CD14-positive monocyte (primary cell): ENCODE measurements around the gene IRF2BP2. TPM values are rescaled to one million over a fixed set of nuclear protein-coding genes. Genes with fewer than 3 reads are reported as not detected.

Experiments used
- DNase-seq, 3 donors: peaks; one replicate each; pipeline ENCODE4 v3.0.0-alpha.2; 2011 to 2022
- H2AFZ ChIP-seq: 2 replicates; pipeline ENCODE4 v1.6.0; 2012; ENCODE audit warnings: mild to moderate bottlenecking, low read depth, low read length, inconsistent platforms; ENCODE audit not compliant: insufficient read depth, poor library complexity, severe bottlenecking
- H3K27ac ChIP-seq, 2 donors: 1 replicate in 1 of 2; 2 replicates in 1 of 2; pipeline ENCODE4 v1.5.1; 2012 to 2013; ENCODE audit warnings: low read length in 2 of 2, control low read depth in 1 of 2, inconsistent platforms in 1 of 2, low read depth in 1 of 2, mild to moderate bottlenecking in 1 of 2
- H3K27me3 ChIP-seq, 2 donors: one replicate each; pipeline versions ENCODE4 v1.6.0 to v1.6.1; 2011 to 2013; ENCODE audit warnings: low read length in 2 of 2; ENCODE audit not compliant: control insufficient read depth in 2 of 2, insufficient read depth in 2 of 2
- H3K36me3 ChIP-seq, 2 donors: replicated peaks in 1 of 2; 1 replicate in 1 of 2; 2 replicates in 1 of 2; pipeline versions ENCODE4 v1.5.1 to v1.6.1; 2012 to 2013; ENCODE audit warnings: low read length in 2 of 2, control low read depth in 1 of 2, inconsistent platforms in 1 of 2, mild to moderate bottlenecking in 1 of 2; ENCODE audit not compliant: insufficient read depth in 2 of 2, control insufficient read depth in 1 of 2
- H3K4me1 ChIP-seq, 2 donors: 1 replicate in 1 of 2; 2 replicates in 1 of 2; pipeline versions ENCODE4 v1.5.1 to v1.6.1; 2012 to 2013; ENCODE audit warnings: low read length in 2 of 2, control low read depth in 1 of 2, inconsistent platforms in 1 of 2, mild to moderate bottlenecking in 1 of 2, moderate library complexity in 1 of 2; ENCODE audit not compliant: insufficient read depth in 2 of 2, control insufficient read depth in 1 of 2
- H3K4me2 ChIP-seq: replicated peaks from 2 replicates; pipeline ENCODE3; 2012; ENCODE audit warnings: low read length, moderate library complexity, mild to moderate bottlenecking; ENCODE audit not compliant: poor library complexity, severe bottlenecking; ENCODE audit errors: extremely low read depth
- H3K4me3 ChIP-seq, 3 experiments: fragments of 200-600 bp in 1 of 3; sonication (generic) in 1 of 3; replicated peaks in 1 of 3; 1 replicate in 2 of 3; 2 replicates in 1 of 3; pipeline ENCODE4 v1.5.1; 2011 to 2013; ENCODE audit warnings: low read length in 3 of 3, mild to moderate bottlenecking in 3 of 3, control low read depth in 2 of 3, low read depth in 2 of 3, inconsistent platforms in 1 of 3, moderate library complexity in 1 of 3
- H3K79me2 ChIP-seq: 2 replicates; pipeline ENCODE4 v1.6.0; 2012; ENCODE audit warnings: mild to moderate bottlenecking, control low read depth, inconsistent platforms, low read length, moderate library complexity; ENCODE audit not compliant: insufficient read depth
- H3K9ac ChIP-seq: 2 replicates; pipeline ENCODE4 v1.6.0; 2017; ENCODE audit warnings: low read length, mild to moderate bottlenecking; ENCODE audit not compliant: insufficient read depth, poor library complexity, severe bottlenecking
- H3K9me3 ChIP-seq, 2 donors: replicated peaks in 1 of 2; 1 replicate in 1 of 2; 2 replicates in 1 of 2; pipeline versions ENCODE4 v1.5.1 to v1.6.1; 2012 to 2013; ENCODE audit warnings: low read length in 2 of 2, control low read depth in 1 of 2; ENCODE audit not compliant: control insufficient read depth in 1 of 2, insufficient read depth in 1 of 2
- H4K20me1 ChIP-seq: 2 replicates; pipeline ENCODE4 v1.6.0; 2012; ENCODE audit warnings: mild to moderate bottlenecking, low read length, control low read depth, moderate library complexity; ENCODE audit not compliant: insufficient read depth
- H3K27ac Mint-ChIP-seq, 7 donors: one replicate each; pipeline ENCODE4 v1.8.0; 2020; ENCODE audit warnings: mild to moderate bottlenecking in 7 of 7, mixed read lengths in 7 of 7, moderate library complexity in 6 of 7, inconsistent platforms in 2 of 7
- H3K27me3 Mint-ChIP-seq, 3 donors: one replicate each; pipeline ENCODE4 v1.8.0; 2021 to 2022; ENCODE audit warnings: low read depth in 3 of 3, mild to moderate bottlenecking in 3 of 3, mixed read lengths in 3 of 3, moderate library complexity in 3 of 3, inconsistent platforms in 1 of 3
- H3K36me3 Mint-ChIP-seq, 2 donors: one replicate each; pipeline ENCODE4 v1.8.0; 2020; ENCODE audit warnings: mixed read lengths in 2 of 2, inconsistent platforms in 1 of 2, mild to moderate bottlenecking in 1 of 2
- H3K4me1 Mint-ChIP-seq: one replicate; pipeline ENCODE4 v1.8.0; 2020; ENCODE audit warnings: mild to moderate bottlenecking, mixed read lengths
- H3K4me3 Mint-ChIP-seq, 2 donors: one replicate each; pipeline ENCODE4 v1.8.0; 2020; ENCODE audit warnings: mild to moderate bottlenecking in 2 of 2, mixed read lengths in 2 of 2, moderate library complexity in 1 of 2
- H3K9me3 Mint-ChIP-seq, 7 donors: one replicate each; pipeline ENCODE4 v1.8.0; 2020 to 2022; ENCODE audit warnings: mixed read lengths in 7 of 7, mild to moderate bottlenecking in 6 of 7, moderate library complexity in 6 of 7, inconsistent platforms in 2 of 7
- WGBS: methylation state at CpG from one replicate; pipeline ENCODE4 v1.1.5; 2013; ENCODE audit warnings: missing lambda C conversion rate; ENCODE audit not compliant: insufficient coverage; 5-methylcytosine and 5-hydroxymethylcytosine counted together
- intact Hi-C, 2 donors: fragments of 100-400 bp; cut with micrococcal nuclease; formaldehyde crosslinking; loops; one replicate each; pipeline versions ENCODE4 v1.15.0 to v1.15.1; 2023
- polyA plus RNA-seq, 3 donors: library from polyadenylated mRNA; depleted of rRNA in 1 of 3; unstranded in 2 of 3; stranded (reverse) in 1 of 3; fragments of 300-500 nt in 2 of 3; fragments of >200 nt in 1 of 3; fragmentation: Illumina TruSeq in 2 of 3; gene quantifications; 1 replicate in 2 of 3; 2 replicates in 1 of 3; pipeline ENCODE4 v1.2.3, GENCODE V29; 2012 to 2021
- TF ChIP-seq, protein P1 (sequence below): fragments of 200-600 bp; IDR thresholded peaks from one replicate; pipeline ENCODE4 v1.8.0; 2022; ENCODE audit warnings: antibody characterized with exemption, mild to moderate bottlenecking

The IRF2BP2 gene
- polyA plus RNA-seq, 3 donors = 22.4 to 656 (median 22.6) TPM

DNA sequence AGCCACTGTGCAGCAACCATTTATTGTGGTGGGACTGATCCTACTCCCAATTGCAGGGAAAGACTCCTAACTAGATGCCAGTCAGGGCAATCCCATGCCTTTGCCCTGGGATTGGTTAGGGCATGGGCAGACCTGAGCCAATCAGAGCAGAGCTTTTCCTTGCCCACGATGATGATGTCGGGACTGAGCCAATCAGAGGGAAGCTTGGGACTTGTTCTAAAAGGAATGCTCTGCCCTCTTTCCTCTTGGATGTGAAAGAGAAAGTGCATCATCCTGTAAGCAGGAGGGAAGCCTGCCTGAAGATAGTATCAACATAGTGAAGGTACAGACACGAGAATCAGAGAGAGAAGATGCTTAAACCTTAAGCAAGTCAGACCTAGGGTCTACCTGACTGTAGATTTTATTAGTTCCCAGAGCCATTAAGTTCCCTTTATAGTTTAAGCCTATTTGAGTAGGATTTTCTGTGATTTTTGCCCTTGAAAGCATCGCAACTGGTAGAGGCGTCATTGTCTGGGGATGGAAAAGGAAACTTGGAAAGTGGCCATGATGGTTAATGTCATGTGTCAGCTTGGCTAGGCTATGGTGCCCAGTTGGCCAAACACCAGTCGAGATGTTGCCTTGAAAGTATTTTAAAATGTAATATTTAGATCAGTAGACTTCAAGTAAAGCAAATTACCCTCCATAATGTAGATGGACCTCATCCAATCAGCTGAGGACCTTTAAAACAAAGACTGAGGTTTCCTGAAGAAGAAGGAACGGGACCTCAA, 19.9 kb downstream of the IRF2BP2 start:
- intact Hi-C loops = loop anchor here (5.0 to 10.0 kb wide), 2 partner anchors 45 to 93 kb away; no protein-coding TSS in a partner anchor
- no peak overlapping the region for H3K27ac ChIP-seq
- no peaks in the 10 kb centered on the region for H3K79me2 ChIP-seq
- H3K27me3 Mint-ChIP-seq = peaks cover 0 to 5% (median 1%) of the 10 kb centered on the region in 3 donors
- no peaks in the 10 kb centered on the region for H3K27me3 ChIP-seq
- H3K36me3 Mint-ChIP-seq = peaks cover 0 to 6% of the 10 kb centered on the region in 2 donors
- DNase-seq = no peak
- H3K4me1 ChIP-seq = peaks cover 8 to 13% of the 10 kb centered on the region in 2 donors
- no peak overlapping the region for H3K27ac Mint-ChIP-seq
- no peak overlapping the region for H3K9ac ChIP-seq
- TF ChIP-seq, protein P1, sequence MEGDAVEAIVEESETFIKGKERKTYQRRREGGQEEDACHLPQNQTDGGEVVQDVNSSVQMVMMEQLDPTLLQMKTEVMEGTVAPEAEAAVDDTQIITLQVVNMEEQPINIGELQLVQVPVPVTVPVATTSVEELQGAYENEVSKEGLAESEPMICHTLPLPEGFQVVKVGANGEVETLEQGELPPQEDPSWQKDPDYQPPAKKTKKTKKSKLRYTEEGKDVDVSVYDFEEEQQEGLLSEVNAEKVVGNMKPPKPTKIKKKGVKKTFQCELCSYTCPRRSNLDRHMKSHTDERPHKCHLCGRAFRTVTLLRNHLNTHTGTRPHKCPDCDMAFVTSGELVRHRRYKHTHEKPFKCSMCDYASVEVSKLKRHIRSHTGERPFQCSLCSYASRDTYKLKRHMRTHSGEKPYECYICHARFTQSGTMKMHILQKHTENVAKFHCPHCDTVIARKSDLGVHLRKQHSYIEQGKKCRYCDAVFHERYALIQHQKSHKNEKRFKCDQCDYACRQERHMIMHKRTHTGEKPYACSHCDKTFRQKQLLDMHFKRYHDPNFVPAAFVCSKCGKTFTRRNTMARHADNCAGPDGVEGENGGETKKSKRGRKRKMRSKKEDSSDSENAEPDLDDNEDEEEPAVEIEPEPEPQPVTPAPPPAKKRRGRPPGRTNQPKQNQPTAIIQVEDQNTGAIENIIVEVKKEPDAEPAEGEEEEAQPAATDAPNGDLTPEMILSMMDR = no peak
- H3K9me3 Mint-ChIP-seq = peaks cover 0 to 9% (median 5%) of the 10 kb centered on the region in 7 donors
- no peaks in the 10 kb centered on the region for H4K20me1 ChIP-seq
- no peak overlapping the region for H3K4me3 ChIP-seq
- H3K4me3 Mint-ChIP-seq = no peak overlapping the region
- H3K36me3 ChIP-seq = no peaks in the 10 kb centered on the region
- WGBS = 89% methylated on average over 5 of the region's 7 CpGs
- peaks cover 18% of the 10 kb centered on the region for H3K4me1 Mint-ChIP-seq
- no peak overlapping the region for H2AFZ ChIP-seq
- H3K9me3 ChIP-seq = no peaks in the 10 kb centered on the region
- H3K4me2 ChIP-seq = no peak overlapping the region

DNA sequence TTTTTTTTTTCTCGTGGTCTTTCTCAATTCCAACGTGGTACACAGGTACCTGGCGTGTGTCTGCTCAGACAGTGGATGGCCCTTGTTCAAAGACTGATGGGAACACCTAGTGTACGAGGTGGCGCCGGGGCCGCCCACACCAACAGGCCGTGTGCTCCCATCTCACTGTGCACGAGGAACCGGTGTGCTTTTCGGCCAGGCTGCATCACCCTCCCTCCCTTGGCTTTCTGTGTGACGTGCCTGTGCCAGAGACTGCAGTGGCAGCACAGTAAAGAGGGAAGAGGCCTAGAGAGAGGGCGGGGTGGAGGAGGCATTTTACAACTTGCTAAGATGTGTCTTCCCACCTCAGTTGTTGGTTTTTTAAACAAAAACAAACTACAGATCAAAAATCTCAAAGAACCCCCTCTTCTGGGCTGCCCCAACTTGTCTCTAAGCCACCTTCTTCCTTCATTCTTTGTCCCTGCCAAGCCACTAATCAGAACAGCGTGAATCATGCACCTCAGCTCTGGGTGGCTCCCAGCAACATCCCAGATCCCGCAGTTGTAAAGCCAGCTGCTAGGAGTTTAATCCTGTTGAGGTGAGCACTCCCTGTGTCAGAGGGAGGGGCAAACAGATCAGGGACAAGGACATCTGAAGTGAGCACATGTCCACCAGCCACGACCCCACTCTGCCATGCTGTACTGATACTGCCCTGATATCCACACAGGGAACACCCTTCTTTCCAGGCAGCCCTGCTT, 20.7 kb downstream of the IRF2BP2 start:
- H3K27me3 ChIP-seq = no peaks in the 10 kb centered on the region
- H3K27ac ChIP-seq = no peak overlapping the region
- Mint-ChIP-seq H3K4me3 (no peak overlapping the region), H3K36me3 (peaks cover 0 to 1% of the 10 kb centered on the region in 2 donors), H3K9me3 (peaks cover 0 to 4% (median 0%) of the 10 kb centered on the region in 7 donors), H3K27ac (no peak overlapping the region), H3K27me3 (peaks cover 0 to 6% (median 1%) of the 10 kb centered on the region in 3 donors), H3K4me1 (peaks cover 12% of the 10 kb centered on the region)
- peaks cover 8 to 13% of the 10 kb centered on the region in 2 donors for H3K4me1 ChIP-seq
- no peaks in the 10 kb centered on the region for H3K9me3 ChIP-seq
- H2AFZ ChIP-seq = no peak overlapping the region
- H3K79me2 ChIP-seq = no peaks in the 10 kb centered on the region
- no peaks in the 10 kb centered on the region for H4K20me1 ChIP-seq
- TF ChIP-seq, protein P1 = no peak
- DNase-seq = no peak
- no peaks in the 10 kb centered on the region for H3K36me3 ChIP-seq
- H3K4me2 ChIP-seq = no peak overlapping the region
- 95% methylated on average over 5 of the region's 16 CpGs for WGBS
- intact Hi-C loops = no loop called here
- no peak overlapping the region for H3K4me3 ChIP-seq
- no peak overlapping the region for H3K9ac ChIP-seq
